Osteoblast (primary cell): ENCODE results near the gene KCNK5. TPM values are rescaled to one million over a fixed set of nuclear protein-coding genes. Genes with fewer than 3 reads are reported as not detected.

ENCODE experiments used
- DNase-seq: peaks from one replicate; pipeline ENCODE4 v3.0.0; 2011; ENCODE audit warnings: low spot score, mixed read lengths; ENCODE audit not compliant: insufficient read length; ENCODE audit errors: missing footprints
- H2AFZ ChIP-seq: 2 replicates; pipeline ENCODE4 v1.6.0; 2011; ENCODE audit warnings: mild to moderate bottlenecking, low read length
- H3K27ac ChIP-seq: 2 replicates; pipeline ENCODE4 v1.5.1; 2011; ENCODE audit warnings: mild to moderate bottlenecking, low read depth, low read length, moderate library complexity
- H3K27me3 ChIP-seq: 2 replicates; pipeline ENCODE4 v1.6.0; 2012; ENCODE audit warnings: mild to moderate bottlenecking, control low read depth, inconsistent platforms, low read length, moderate library complexity; ENCODE audit not compliant: insufficient read depth
- H3K36me3 ChIP-seq: 2 replicates; pipeline ENCODE4 v1.5.1; 2011; ENCODE audit warnings: mild to moderate bottlenecking, low read length, control low read depth, moderate library complexity; ENCODE audit not compliant: insufficient read depth
- H3K4me1 ChIP-seq: 2 replicates; pipeline ENCODE4 v1.5.1; 2011; ENCODE audit warnings: mild to moderate bottlenecking, low read length, control low read depth, moderate library complexity; ENCODE audit not compliant: insufficient read depth
- H3K4me2 ChIP-seq: 2 replicates; pipeline ENCODE4 v1.6.0; 2011; ENCODE audit warnings: mild to moderate bottlenecking, low read length; ENCODE audit not compliant: insufficient read depth
- H3K4me3 ChIP-seq: fragments of 200-600 bp; sonication (generic); 3 replicates; pipeline ENCODE4 v1.5.1; 2012; ENCODE audit warnings: mild to moderate bottlenecking, low read length, inconsistent platforms; ENCODE audit not compliant: insufficient read depth
- H3K79me2 ChIP-seq: 2 replicates; pipeline ENCODE4 v1.6.0; 2012; ENCODE audit warnings: mild to moderate bottlenecking, low read length, control low read depth, inconsistent platforms; ENCODE audit not compliant: insufficient read depth
- H3K9me3 ChIP-seq: 2 replicates; pipeline ENCODE4 v1.5.1; 2011; ENCODE audit warnings: low read depth, low read length, control low read depth
- H4K20me1 ChIP-seq: 2 replicates; pipeline ENCODE4 v1.6.0; 2012; ENCODE audit warnings: mild to moderate bottlenecking, low read length, control low read depth; ENCODE audit not compliant: insufficient read depth
- total RNA-seq: library from RNA; depleted of rRNA; stranded (reverse); fragments of >200 nt; gene quantifications from 2 replicates; pipeline ENCODE4 v1.2.3, GENCODE V29; 2012
- TF ChIP-seq, protein P1 (sequence below): IDR thresholded peaks from 2 replicates; pipeline ENCODE4 v1.5.1; 2011; ENCODE audit warnings: mild to moderate bottlenecking, low read depth, low read length, moderate library complexity; ENCODE audit errors: extremely low read depth

KCNK5 gene
- total RNA-seq, 1 donor = not detected

GRCh38 chr6:39209360-39209811 is 19.9 kb downstream of the KCNK5 start:
- H3K79me2 ChIP-seq = no peaks in the 10 kb centered on the region
- H3K4me3 ChIP-seq = no peak overlapping the region
- TF ChIP-seq, protein P1, sequence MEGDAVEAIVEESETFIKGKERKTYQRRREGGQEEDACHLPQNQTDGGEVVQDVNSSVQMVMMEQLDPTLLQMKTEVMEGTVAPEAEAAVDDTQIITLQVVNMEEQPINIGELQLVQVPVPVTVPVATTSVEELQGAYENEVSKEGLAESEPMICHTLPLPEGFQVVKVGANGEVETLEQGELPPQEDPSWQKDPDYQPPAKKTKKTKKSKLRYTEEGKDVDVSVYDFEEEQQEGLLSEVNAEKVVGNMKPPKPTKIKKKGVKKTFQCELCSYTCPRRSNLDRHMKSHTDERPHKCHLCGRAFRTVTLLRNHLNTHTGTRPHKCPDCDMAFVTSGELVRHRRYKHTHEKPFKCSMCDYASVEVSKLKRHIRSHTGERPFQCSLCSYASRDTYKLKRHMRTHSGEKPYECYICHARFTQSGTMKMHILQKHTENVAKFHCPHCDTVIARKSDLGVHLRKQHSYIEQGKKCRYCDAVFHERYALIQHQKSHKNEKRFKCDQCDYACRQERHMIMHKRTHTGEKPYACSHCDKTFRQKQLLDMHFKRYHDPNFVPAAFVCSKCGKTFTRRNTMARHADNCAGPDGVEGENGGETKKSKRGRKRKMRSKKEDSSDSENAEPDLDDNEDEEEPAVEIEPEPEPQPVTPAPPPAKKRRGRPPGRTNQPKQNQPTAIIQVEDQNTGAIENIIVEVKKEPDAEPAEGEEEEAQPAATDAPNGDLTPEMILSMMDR = no peak
- no peak overlapping the region for H2AFZ ChIP-seq
- H3K4me2 ChIP-seq = no peak overlapping the region
- DNase-seq = no peak
- H3K36me3 ChIP-seq = no peaks in the 10 kb centered on the region
- no peaks in the 10 kb centered on the region for H4K20me1 ChIP-seq
- H3K9me3 ChIP-seq = no peaks in the 10 kb centered on the region
- no peak overlapping the region for H3K27ac ChIP-seq
- no peaks in the 10 kb centered on the region for H3K27me3 ChIP-seq
- no peaks in the 10 kb centered on the region for H3K4me1 ChIP-seq

- H3K4me1 ChIP-seq = no peaks in the 10 kb centered on the region
Measured at GRCh38 chr6:39208223-39208739, 21.0 kb downstream of the KCNK5 start.

DNA sequence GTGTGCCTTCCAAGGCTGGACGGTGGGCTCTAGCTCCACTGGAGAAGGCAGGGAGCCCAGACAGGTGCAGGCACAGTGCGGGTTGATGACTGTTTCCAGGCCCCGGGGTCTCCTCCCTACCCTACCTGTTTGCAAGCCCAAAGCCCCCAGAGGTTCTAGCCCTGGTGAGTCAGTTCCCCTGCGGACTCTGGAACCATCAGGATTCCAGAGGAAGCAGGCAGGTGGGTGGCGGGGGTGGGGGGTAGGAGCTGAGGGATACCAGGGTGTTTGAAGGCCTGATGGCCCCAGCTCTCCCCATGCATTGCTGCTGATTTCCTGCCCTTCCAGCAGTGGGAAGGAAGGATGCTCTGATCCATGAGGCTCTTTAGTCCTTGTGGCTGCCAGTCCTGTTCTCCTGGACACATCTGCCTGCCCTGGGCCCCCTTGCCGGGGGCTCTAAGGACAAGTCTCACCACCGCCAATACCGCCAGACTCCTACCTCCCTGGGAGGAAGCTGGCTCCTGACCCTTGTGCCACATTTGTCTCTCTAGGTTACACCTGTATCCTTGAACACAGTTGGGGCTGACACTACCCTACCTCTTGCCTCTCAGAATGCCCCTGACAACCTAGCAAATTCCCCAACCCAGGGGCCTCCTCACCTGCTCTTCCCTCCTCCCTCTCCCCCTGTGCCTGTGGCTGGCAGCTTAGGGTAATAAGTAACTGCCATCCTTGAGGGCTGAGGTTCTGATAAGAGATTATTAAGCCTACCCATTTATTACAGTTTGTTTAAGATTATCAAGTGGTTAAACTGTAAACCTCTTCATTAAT is 21.7 kb downstream of the KCNK5 start:
- H4K20me1 ChIP-seq = no peaks in the 10 kb centered on the region
- H3K27me3 ChIP-seq = no peaks in the 10 kb centered on the region
- H3K4me2 ChIP-seq = no peak overlapping the region
- H3K36me3 ChIP-seq = no peaks in the 10 kb centered on the region
- no peak overlapping the region for H3K27ac ChIP-seq
- no peaks in the 10 kb centered on the region for H3K9me3 ChIP-seq
- no peak for DNase-seq
- no peaks in the 10 kb centered on the region for H3K79me2 ChIP-seq
- no peak overlapping the region for H3K4me3 ChIP-seq
- TF ChIP-seq, protein P1 = no peak
- H2AFZ ChIP-seq = no peak overlapping the region
- no peaks in the 10 kb centered on the region for H3K4me1 ChIP-seq

More at GRCh38 chr6:39208223-39208739, 21.0 kb downstream of the KCNK5 start:
- H3K27me3 ChIP-seq = no peaks in the 10 kb centered on the region
- TF ChIP-seq, protein P1 = no peak
- no peak overlapping the region for H3K4me2 ChIP-seq
- H3K9me3 ChIP-seq = no peaks in the 10 kb centered on the region
- no peaks in the 10 kb centered on the region for H4K20me1 ChIP-seq
- no peak overlapping the region for H3K27ac ChIP-seq
- H2AFZ ChIP-seq = no peak overlapping the region
- no peak overlapping the region for H3K4me3 ChIP-seq
- no peaks in the 10 kb centered on the region for H3K79me2 ChIP-seq
- no peak for DNase-seq
- no peaks in the 10 kb centered on the region for H3K36me3 ChIP-seq

DNA sequence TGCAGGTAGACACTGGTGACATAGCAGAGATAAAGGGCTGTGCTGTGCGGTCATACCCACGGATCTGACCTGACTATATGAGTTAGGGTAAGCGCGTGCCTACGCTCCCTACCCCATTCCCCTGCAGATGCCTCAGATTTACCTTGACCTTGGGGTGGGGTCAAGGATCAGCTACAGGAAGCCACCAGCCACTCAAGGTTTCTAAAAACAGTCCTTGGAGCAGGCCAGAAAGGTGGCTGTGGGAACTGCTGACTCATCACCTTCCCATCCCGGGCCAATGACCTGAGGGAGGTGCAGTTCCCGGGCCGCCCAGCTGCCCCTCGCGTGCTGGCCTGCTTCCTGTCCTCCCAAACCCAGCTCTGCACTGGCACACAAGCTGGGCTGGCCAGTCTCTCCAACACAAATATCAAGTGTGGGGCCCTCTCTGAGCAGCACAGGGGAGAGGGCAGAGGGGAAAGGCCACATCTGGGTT is 23.0 kb downstream of the KCNK5 start:
- Histone ChIP-seq H3K4me2 (no peak overlapping the region), H3K36me3 (no peaks in the 10 kb centered on the region), H3K79me2 (no peaks in the 10 kb centered on the region), H3K4me3 (no peak overlapping the region), H3K27ac (no peak overlapping the region), H2AFZ (no peak overlapping the region), H4K20me1 (no peaks in the 10 kb centered on the region), H3K4me1 (no peaks in the 10 kb centered on the region), H3K9me3 (no peaks in the 10 kb centered on the region), H3K27me3 (no peaks in the 10 kb centered on the region)
- TF ChIP-seq, protein P1 = no peak
- no peak for DNase-seq
